ENCODE results near the gene C1QTNF8. TPM values are rescaled to one million over a fixed set of nuclear protein-coding genes. Genes with fewer than 3 reads are reported as not detected.

C1QTNF8 gene
- total and polyA plus RNA-seq, 4 donors = 0.08 to 0.74 TPM; not detected in 2

DNA sequence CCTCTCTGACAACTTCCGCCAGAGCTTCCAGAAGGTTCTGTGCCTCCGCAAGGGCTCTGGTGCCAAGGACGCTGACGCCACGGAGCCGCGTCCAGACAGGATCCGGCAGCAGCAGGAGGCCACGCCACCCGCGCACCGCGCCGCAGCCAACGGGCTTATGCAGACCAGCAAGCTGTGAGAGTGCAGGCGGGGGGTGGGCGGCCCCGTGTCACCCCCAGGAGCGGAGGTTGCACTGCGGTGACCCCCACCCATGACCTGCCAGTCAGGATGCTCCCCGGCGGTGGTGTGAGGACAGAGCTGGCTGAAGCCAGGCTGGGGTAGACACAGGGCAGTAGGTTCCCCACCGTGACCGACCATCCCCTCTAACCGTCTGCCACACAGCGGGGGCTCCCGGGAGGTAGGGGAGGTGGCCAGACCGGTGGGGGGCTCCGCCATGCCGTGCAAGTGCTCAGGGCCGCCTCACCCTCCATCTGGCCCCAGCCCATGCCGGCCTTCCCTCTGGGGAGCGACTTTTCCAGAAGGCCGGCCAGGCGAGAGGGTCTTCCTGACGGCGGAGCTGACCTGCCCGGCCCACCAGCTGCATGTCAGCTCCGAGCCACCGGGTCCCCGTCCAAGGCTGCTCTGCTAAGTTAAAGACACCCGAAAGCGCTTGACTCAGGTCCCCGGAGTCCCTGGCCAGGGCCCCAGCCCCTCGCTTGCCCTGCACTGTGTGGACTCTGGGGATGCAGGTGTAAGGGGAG is 16.1 kb downstream of the C1QTNF8 start:
- H3K9ac ChIP-seq (ENCODE audit: insufficient read depth in 1 of 2, low read length in 2 of 2) = no peak overlapping the region
- WGBS, 2 donors = 77 to 79% methylated on average over 45 of the region's 45 CpGs
- no peak overlapping the region for H3K4me3 ChIP-seq
- no peaks in the 10 kb centered on the region for H3K36me3 ChIP-seq (ENCODE audit: control insufficient read depth in 4 of 4, insufficient read depth in 4 of 4, low read length in 4 of 4)
- TF ChIP-seq, protein P1, sequence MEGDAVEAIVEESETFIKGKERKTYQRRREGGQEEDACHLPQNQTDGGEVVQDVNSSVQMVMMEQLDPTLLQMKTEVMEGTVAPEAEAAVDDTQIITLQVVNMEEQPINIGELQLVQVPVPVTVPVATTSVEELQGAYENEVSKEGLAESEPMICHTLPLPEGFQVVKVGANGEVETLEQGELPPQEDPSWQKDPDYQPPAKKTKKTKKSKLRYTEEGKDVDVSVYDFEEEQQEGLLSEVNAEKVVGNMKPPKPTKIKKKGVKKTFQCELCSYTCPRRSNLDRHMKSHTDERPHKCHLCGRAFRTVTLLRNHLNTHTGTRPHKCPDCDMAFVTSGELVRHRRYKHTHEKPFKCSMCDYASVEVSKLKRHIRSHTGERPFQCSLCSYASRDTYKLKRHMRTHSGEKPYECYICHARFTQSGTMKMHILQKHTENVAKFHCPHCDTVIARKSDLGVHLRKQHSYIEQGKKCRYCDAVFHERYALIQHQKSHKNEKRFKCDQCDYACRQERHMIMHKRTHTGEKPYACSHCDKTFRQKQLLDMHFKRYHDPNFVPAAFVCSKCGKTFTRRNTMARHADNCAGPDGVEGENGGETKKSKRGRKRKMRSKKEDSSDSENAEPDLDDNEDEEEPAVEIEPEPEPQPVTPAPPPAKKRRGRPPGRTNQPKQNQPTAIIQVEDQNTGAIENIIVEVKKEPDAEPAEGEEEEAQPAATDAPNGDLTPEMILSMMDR (IDR thresholded peaks at IDR 0.05; ENCODE audit: control extremely low read depth, extremely low read depth) = no peak
- H3K4me1 ChIP-seq (ENCODE audit: control insufficient read depth in 5 of 5, insufficient read depth in 5 of 5, low read length in 5 of 5) = peaks cover 0 to 6% (median 0%) of the 10 kb centered on the region in 5 donors
- peaks cover 0 to 18% (median 4%) of the 10 kb centered on the region in 4 donors for H3K9me3 ChIP-seq (ENCODE audit: control insufficient read depth in 4 of 4, insufficient read depth in 3 of 4, low read length in 3 of 4)
- ATAC-seq (ENCODE audit: insufficient read depth, low FRiP score) = no peak
- H3K27me3 ChIP-seq (ENCODE audit: control insufficient read depth in 3 of 3, insufficient read depth in 3 of 3, low read length in 2 of 3) = peaks cover under 1 to 28% (median 24%) of the 10 kb centered on the region in 3 donors
- H3K27ac ChIP-seq (ENCODE audit: low read depth in 1 of 2, low read length in 1 of 2) = no peak overlapping the region
- DNase-seq = no peak

DNA sequence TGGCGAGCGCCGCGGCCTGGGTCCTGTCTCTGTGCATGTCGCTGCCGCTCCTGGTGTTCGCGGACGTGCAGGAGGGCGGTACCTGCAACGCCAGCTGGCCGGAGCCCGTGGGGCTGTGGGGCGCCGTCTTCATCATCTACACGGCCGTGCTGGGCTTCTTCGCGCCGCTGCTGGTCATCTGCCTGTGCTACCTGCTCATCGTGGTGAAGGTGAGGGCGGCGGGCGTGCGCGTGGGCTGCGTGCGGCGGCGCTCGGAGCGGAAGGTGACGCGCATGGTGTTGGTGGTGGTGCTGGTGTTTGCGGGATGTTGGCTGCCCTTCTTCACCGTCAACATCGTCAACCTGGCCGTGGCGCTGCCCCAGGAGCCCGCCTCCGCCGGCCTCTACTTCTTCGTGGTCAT is 16.7 kb downstream of the C1QTNF8 start:
- Histone ChIP-seq H3K9me3 (ENCODE audit: control insufficient read depth in 4 of 4, insufficient read depth in 3 of 4, low read length in 3 of 4) (peaks cover 0 to 12% (median 2%) of the 10 kb centered on the region in 4 donors), H3K4me1 (ENCODE audit: control insufficient read depth in 5 of 5, insufficient read depth in 5 of 5, low read length in 5 of 5) (peaks cover 0 to 6% (median 0%) of the 10 kb centered on the region in 5 donors), H3K27ac (ENCODE audit: low read depth in 1 of 2, low read length in 1 of 2) (no peak overlapping the region), H3K4me3 (no peak overlapping the region), H3K9ac (ENCODE audit: insufficient read depth in 1 of 2, low read length in 2 of 2) (no peak overlapping the region), H3K36me3 (ENCODE audit: control insufficient read depth in 4 of 4, insufficient read depth in 4 of 4, low read length in 4 of 4) (no peaks in the 10 kb centered on the region), H3K27me3 (ENCODE audit: control insufficient read depth in 3 of 3, insufficient read depth in 3 of 3, low read length in 2 of 3) (peaks cover 4 to 31% (median 25%) of the 10 kb centered on the region in 3 donors)
- no peak for DNase-seq
- no peak for ATAC-seq (ENCODE audit: insufficient read depth, low FRiP score)
- TF ChIP-seq, protein P1 (IDR thresholded peaks at IDR 0.05; ENCODE audit: control extremely low read depth, extremely low read depth) = no peak
- 95 to 96% methylated on average over 35 to 43 of the region's 43 CpGs for WGBS, 2 donors

- H3K4me3 ChIP-seq = no peak overlapping the region
- H3K9me3 ChIP-seq (ENCODE audit: control insufficient read depth in 4 of 4, insufficient read depth in 3 of 4, low read length in 3 of 4) = peaks cover 0 to 5% (median 0%) of the 10 kb centered on the region in 4 donors
- H3K27ac ChIP-seq (ENCODE audit: low read depth in 1 of 2, low read length in 1 of 2) = no peak overlapping the region
- WGBS, 2 donors = 49 to 63% methylated on average over 28 of the region's 28 CpGs
- H3K36me3 ChIP-seq (ENCODE audit: control insufficient read depth in 4 of 4, insufficient read depth in 4 of 4, low read length in 4 of 4) = no peaks in the 10 kb centered on the region
- H3K4me1 ChIP-seq (ENCODE audit: control insufficient read depth in 5 of 5, insufficient read depth in 5 of 5, low read length in 5 of 5) = peaks cover 0 to 6% (median 0%) of the 10 kb centered on the region in 5 donors
- ATAC-seq (ENCODE audit: insufficient read depth, low FRiP score) = no peak
- TF ChIP-seq, protein P1 (IDR thresholded peaks at IDR 0.05; ENCODE audit: control extremely low read depth, extremely low read depth) = no peak
- H3K9ac ChIP-seq (ENCODE audit: insufficient read depth in 1 of 2, low read length in 2 of 2) = no peak overlapping the region
- H3K27me3 ChIP-seq (ENCODE audit: control insufficient read depth in 3 of 3, insufficient read depth in 3 of 3, low read length in 2 of 3) = peaks cover 4 to 35% (median 27%) of the 10 kb centered on the region in 3 donors
- peak in 1 of 3 donors; percentile 36 for DNase-seq
Measured at GRCh38 chr16:1078579-1079021, 17.4 kb downstream of the C1QTNF8 start.
